Nephron (organoid): ENCODE results near the gene HECTD1.
"Not testable (repeated sequence)": the region's sequence is repeated elsewhere in the genome, so short reads cannot be mapped to it uniquely, and the experiment has no call there.

ENCODE experiments used
- H3K27ac Mint-ChIP-seq, 3 experiments: 2 replicates each; pipeline ENCODE4 v1.8.0; 2020; ENCODE audit warnings: mixed read lengths in 3 of 3, mild to moderate bottlenecking in 2 of 3, moderate library complexity in 1 of 3
- H3K27me3 Mint-ChIP-seq: 2 replicates; pipeline ENCODE4 v1.8.0; 2021; ENCODE audit warnings: low read depth, mild to moderate bottlenecking, moderate library complexity, mixed read lengths
- H3K36me3 Mint-ChIP-seq: 2 replicates; pipeline ENCODE4 v1.8.0; 2020; ENCODE audit warnings: low read depth, mixed read lengths
- H3K4me1 Mint-ChIP-seq: 2 replicates; pipeline ENCODE4 v1.8.0; 2020; ENCODE audit warnings: mixed read lengths
- H3K4me3 Mint-ChIP-seq, 3 experiments: 2 replicates each; pipeline ENCODE4 v1.8.0; 2020; ENCODE audit warnings: mild to moderate bottlenecking in 3 of 3, mixed read lengths in 3 of 3, moderate library complexity in 2 of 3
- H3K9me3 Mint-ChIP-seq: 2 replicates; pipeline ENCODE4 v1.8.0; 2020; ENCODE audit warnings: mixed read lengths
- CTCF ChIP-seq, 3 experiments: fragments of 200-600 bp; sonication (generic); IDR thresholded peaks; one replicate each; pipeline ENCODE4 v1.5.0; 2021; ENCODE audit warnings: antibody characterized with exemption in 3 of 3; ENCODE audit not compliant: unreplicated experiment in 3 of 3

HECTD1 gene

GRCh38 chr14:31201111-31201510 is 6.5 kb downstream of the HECTD1 start:
- Mint-ChIP-seq H3K27ac (peak overlapping the region in 1 of 3 experiments; percentile 24), H3K4me3 (no peak overlapping the region), H3K36me3 (peaks cover 66% of the 10 kb centered on the region), H3K27me3 (no peaks in the 10 kb centered on the region), H3K9me3 (no peaks in the 10 kb centered on the region), H3K4me1 (peaks cover 29% of the 10 kb centered on the region)
- TF ChIP-seq CTCF (IDR thresholded peaks at IDR 0.05; ENCODE audit: unreplicated experiment in 3 of 3), result no peak

- Mint-ChIP-seq H3K4me3 (no peak overlapping the region), H3K36me3 (peaks cover 66% of the 10 kb centered on the region), H3K27me3 (no peaks in the 10 kb centered on the region), H3K27ac (peak overlapping the region in 2 of 3 experiments; percentile 3 to 24), H3K4me1 (peaks cover 24% of the 10 kb centered on the region), H3K9me3 (no peaks in the 10 kb centered on the region)
- TF ChIP-seq CTCF (IDR thresholded peaks at IDR 0.05; ENCODE audit: unreplicated experiment in 3 of 3), result no peak
These were observed 6.9 kb downstream of the HECTD1 start for GRCh38 chr14:31200702-31200990.

- Mint-ChIP-seq H3K9me3 (no peaks in the 10 kb centered on the region), H3K4me1 (peaks cover 28% of the 10 kb centered on the region), H3K4me3 (no peak overlapping the region), H3K27me3 (no peaks in the 10 kb centered on the region), H3K36me3 (peaks cover 54% of the 10 kb centered on the region), H3K27ac (peak overlapping the region; percentile 1 to 2 (median 2))
- TF ChIP-seq CTCF (IDR thresholded peaks at IDR 0.05; ENCODE audit: unreplicated experiment in 3 of 3), result no peak
These were observed 9.9 kb downstream of the HECTD1 start for GRCh38 chr14:31197671-31198070.

- H3K4me3 Mint-ChIP-seq, result no peak overlapping the region
- peaks cover 28% of the 10 kb centered on the region for H3K4me1 Mint-ChIP-seq
- peaks cover 54% of the 10 kb centered on the region for H3K36me3 Mint-ChIP-seq
- H3K9me3 Mint-ChIP-seq, result no peaks in the 10 kb centered on the region
- H3K27ac Mint-ChIP-seq, result peak overlapping the region in 2 of 3 experiments; percentile 1 to 12
- TF ChIP-seq CTCF (IDR thresholded peaks at IDR 0.05; ENCODE audit: unreplicated experiment in 3 of 3), result no peak
- no peaks in the 10 kb centered on the region for H3K27me3 Mint-ChIP-seq
These were observed 10.6 kb downstream of the HECTD1 start for GRCh38 chr14:31196839-31197492.

- H3K27ac Mint-ChIP-seq, result peak overlapping the region in 1 of 3 experiments; percentile 58
- H3K4me1 Mint-ChIP-seq, result peaks cover 23% of the 10 kb centered on the region
- H3K4me3 Mint-ChIP-seq, result no peak overlapping the region
- H3K9me3 Mint-ChIP-seq, result no peaks in the 10 kb centered on the region
- no peak for TF ChIP-seq CTCF (IDR thresholded peaks at IDR 0.05; ENCODE audit: unreplicated experiment in 3 of 3)
- peaks cover 54% of the 10 kb centered on the region for H3K36me3 Mint-ChIP-seq
- H3K27me3 Mint-ChIP-seq, result no peaks in the 10 kb centered on the region
These were observed 12.9 kb downstream of the HECTD1 start for GRCh38 chr14:31194661-31195060.

GRCh38 chr14:31194095-31194494 is 13.5 kb downstream of the HECTD1 start:
- Mint-ChIP-seq H3K36me3 (peaks cover 55% of the 10 kb centered on the region), H3K4me3 (no peak overlapping the region)

GRCh38 chr14:31192544-31192943 is 15.0 kb downstream of the HECTD1 start:
- not testable (repeated sequence) for H3K27me3 Mint-ChIP-seq, H3K4me3 Mint-ChIP-seq, H3K27ac Mint-ChIP-seq, H3K9me3 Mint-ChIP-seq
- peaks cover 18% of the 10 kb centered on the region for H3K4me1 Mint-ChIP-seq
- peaks cover 54% of the 10 kb centered on the region for H3K36me3 Mint-ChIP-seq

More at GRCh38 chr14:31194095-31194494, 13.5 kb downstream of the HECTD1 start:
- TF ChIP-seq CTCF (IDR thresholded peaks at IDR 0.05; ENCODE audit: unreplicated experiment in 3 of 3), result no peak
- Mint-ChIP-seq H3K27me3 (no peaks in the 10 kb centered on the region), H3K9me3 (no peaks in the 10 kb centered on the region), H3K27ac (no peak overlapping the region), H3K4me1 (peaks cover 23% of the 10 kb centered on the region)
